Fibroblast of pulmonary artery (primary cell): ENCODE data around the gene ORC4.
"Not testable (repeated sequence)": the region's sequence is repeated elsewhere in the genome, so short reads cannot be mapped to it uniquely, and the experiment has no call there.

ENCODE experiments used
- DNase-seq: peaks from one replicate; pipeline ENCODE4 v3.0.0-alpha.2; 2010; ENCODE audit warnings: low read depth
- H3K4me3 ChIP-seq: replicated peaks from 2 replicates; pipeline ENCODE4 v1.5.1; 2011; ENCODE audit warnings: low read depth, mild to moderate bottlenecking, control low read depth, low read length, moderate library complexity
- TF ChIP-seq, protein P1 (sequence below): IDR thresholded peaks from 2 replicates; pipeline ENCODE4 v1.5.1; 2011; ENCODE audit warnings: mild to moderate bottlenecking, control low read depth, low read length, inconsistent platforms; ENCODE audit errors: missing control alignments

The ORC4 gene

DNA sequence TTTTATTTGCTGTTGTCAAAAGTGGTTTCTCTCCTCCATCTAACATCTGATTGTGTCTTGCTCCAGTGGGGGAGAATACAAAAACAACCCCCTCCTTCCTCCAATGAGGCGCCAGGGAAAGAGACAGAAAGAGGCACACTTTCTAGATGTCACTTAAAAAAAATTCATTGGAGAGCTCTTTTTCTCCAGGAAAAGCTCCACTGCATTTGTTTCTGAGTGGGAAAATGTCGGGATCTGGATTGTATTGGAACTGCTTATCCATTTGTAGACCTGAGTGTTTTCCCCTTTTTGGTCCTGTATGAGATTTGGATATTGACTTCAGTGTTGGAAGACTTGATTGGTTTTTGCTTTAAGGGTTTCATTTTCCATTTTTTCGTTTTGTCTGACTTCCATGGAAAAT lies 1.3 kb upstream of the ORC4 start:
- TF ChIP-seq, protein P1, sequence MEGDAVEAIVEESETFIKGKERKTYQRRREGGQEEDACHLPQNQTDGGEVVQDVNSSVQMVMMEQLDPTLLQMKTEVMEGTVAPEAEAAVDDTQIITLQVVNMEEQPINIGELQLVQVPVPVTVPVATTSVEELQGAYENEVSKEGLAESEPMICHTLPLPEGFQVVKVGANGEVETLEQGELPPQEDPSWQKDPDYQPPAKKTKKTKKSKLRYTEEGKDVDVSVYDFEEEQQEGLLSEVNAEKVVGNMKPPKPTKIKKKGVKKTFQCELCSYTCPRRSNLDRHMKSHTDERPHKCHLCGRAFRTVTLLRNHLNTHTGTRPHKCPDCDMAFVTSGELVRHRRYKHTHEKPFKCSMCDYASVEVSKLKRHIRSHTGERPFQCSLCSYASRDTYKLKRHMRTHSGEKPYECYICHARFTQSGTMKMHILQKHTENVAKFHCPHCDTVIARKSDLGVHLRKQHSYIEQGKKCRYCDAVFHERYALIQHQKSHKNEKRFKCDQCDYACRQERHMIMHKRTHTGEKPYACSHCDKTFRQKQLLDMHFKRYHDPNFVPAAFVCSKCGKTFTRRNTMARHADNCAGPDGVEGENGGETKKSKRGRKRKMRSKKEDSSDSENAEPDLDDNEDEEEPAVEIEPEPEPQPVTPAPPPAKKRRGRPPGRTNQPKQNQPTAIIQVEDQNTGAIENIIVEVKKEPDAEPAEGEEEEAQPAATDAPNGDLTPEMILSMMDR, result no peak
- no peak for DNase-seq
- peak overlapping the region; percentile 95 for H3K4me3 ChIP-seq

DNA sequence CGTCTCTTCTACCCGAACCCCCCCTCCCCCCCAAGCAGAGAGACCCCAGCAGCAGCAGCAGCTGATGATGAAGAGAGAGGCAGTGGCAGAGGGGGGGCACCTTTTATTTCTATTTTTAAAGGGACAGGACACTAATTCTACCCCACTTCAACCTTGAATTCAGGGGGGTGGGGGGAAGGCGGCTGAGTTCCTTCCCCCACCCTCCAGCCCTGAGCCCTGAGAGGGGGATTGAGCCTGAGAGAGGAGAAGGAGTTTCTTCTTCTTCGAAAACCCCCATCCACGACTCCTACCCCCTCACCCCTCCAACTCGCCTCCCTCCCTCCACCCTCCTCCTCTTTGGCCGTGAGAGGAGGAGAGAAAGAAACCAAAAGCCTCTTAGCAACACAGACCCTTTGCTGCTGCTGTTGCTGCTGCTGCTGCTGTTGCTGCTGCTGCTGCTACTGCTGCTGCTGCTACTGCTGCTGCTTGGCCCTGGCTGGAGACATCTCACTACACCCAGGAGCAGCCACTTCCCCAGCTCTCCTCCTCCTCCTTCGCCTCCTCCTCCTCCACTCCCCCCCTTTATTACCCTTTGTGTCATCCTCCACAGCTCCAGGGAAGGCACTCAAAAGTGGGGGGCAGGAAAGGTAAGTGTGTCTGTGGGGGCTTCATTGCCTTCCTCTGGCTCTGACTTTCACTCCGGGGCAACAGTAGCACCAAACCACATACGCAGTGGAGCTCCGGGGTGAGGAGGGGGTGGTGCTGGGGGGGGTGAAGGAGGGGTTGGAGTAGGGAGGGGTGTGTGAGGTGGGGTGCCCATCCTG lies 723 bp upstream of the ORC4 start, which contains the start of gene MBD5:
MBD5 (plus strand) TSS at position 33 of the 803 bp plus-strand sequence.
- TF ChIP-seq, protein P1, result no peak
- H3K4me3 ChIP-seq, result peak within 1 kb of the TSS; percentile 95
- peak; percentile 63 for DNase-seq

DNA sequence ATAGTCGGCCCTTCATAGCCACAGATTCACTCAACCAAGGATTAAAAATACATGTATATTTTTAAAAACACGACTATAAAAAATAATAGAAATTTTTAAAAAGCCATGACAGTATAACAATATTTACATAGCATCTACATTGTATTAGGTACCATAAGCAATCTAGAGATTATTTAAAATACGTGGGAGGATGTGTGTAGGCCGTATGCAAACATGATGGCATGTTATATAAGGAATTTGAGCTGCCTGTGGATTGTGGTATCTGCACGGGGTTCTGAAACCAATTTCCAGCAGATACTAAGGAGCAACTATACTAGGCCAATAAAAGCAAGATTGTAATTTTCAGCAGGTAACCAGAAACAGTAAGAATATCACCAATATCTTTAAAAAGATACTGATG lies 5.9 kb downstream of the ORC4 start:
- TF ChIP-seq, protein P1, result no peak
- no peak overlapping the region for H3K4me3 ChIP-seq
- no peak for DNase-seq

DNA sequence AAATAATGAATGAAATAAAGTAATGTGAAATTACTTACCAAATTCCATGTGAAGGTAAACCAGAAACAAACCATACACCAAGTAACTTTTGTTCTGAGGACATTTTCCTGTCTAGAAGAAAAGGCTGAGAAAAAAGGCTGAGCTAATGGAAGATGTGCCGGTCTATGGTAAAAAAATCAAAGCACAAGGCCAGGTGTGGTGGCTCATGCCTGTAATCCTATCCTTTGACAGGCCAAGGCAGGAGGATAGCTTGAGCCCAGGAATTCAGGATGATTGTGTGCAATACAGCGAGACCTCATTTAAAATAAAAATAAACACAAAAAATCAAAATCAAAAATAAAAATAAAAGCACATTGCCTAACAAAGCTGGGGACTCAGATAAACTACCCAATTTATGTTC lies 6.7 kb downstream of the ORC4 start:
- H3K4me3 ChIP-seq, result no peak overlapping the region
- TF ChIP-seq, protein P1, result no peak
- DNase-seq, result peak; percentile 9

DNA sequence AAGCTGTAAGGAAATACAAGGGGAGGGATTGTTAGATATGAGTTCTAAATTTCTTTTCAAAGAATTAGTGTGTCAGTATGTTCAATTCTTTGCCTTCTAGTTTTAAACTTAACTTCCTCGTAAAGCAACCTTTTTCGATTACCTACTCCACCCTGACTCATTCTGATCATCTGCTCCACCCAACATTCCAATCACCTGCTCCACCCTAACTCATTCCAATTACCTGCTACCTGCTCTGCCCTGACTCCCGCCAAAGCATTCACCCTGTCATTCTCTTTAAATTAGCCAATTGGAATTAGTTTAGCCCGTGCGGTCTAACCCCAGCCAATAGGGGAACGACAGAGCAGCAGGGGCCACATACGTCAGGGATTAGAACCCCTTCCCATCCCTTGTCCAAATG lies 12.1 kb downstream of the ORC4 start:
- DNase-seq, H3K4me3 ChIP-seq: not testable (repeated sequence)

DNA sequence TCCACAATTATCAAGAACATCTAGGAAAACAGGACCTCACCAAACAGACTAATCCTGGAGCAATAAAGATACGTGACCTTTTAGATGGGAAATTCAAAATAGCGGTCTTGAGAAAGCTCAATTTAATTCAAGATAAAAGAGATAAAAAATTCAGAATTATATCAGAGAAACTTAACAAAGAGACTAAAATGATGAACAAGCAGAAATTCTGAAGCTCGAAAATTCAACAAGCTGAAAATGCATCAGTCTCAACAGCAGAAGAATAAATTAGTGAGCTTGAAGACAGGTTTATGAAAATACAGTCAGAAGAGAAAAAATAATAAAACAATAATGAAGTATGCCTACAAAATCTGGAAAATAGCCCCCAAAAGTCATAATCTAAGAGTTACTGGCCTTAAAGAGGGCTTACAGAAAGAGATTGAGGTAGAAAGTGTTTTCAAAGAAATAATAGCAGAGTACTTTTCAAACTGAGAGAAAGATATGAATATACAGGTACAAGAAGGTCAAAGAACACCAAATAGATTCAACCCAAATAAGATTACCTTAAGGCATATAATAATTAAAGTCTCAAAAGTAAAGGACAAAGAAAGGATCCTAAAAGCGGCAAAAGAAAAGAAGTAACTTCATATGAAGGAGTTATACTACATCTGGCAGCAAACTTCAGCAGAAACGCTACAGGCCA lies 13.2 kb downstream of the ORC4 start:
- no peak overlapping the region for H3K4me3 ChIP-seq
- DNase-seq, result no peak

More for the DNA sequence above, 13.2 kb downstream of the ORC4 start:
- TF ChIP-seq, protein P1, result no peak
